C4-2B (cell line): ENCODE measurements around the gene PLK2.

ENCODE experiments used
- ZFX ChIP-seq: fragments of 450-650 bp; IDR thresholded peaks from 2 replicates; pipeline ENCODE4 v1.6.1; 2017
- TF ChIP-seq, protein P1 (sequence below): fragments of 450-650 bp; conservative IDR thresholded peaks from 2 replicates; pipeline ENCODE4 v1.5.1; 2017; ENCODE audit warnings: mild to moderate bottlenecking

GRCh38 chr5:58484505-58484904, 24.6 kb upstream of the PLK2 start:
- TF ChIP-seq, protein P1, sequence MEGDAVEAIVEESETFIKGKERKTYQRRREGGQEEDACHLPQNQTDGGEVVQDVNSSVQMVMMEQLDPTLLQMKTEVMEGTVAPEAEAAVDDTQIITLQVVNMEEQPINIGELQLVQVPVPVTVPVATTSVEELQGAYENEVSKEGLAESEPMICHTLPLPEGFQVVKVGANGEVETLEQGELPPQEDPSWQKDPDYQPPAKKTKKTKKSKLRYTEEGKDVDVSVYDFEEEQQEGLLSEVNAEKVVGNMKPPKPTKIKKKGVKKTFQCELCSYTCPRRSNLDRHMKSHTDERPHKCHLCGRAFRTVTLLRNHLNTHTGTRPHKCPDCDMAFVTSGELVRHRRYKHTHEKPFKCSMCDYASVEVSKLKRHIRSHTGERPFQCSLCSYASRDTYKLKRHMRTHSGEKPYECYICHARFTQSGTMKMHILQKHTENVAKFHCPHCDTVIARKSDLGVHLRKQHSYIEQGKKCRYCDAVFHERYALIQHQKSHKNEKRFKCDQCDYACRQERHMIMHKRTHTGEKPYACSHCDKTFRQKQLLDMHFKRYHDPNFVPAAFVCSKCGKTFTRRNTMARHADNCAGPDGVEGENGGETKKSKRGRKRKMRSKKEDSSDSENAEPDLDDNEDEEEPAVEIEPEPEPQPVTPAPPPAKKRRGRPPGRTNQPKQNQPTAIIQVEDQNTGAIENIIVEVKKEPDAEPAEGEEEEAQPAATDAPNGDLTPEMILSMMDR, result no peak
- no peak for TF ChIP-seq ZFX
